Kidney (tissue), 14 donors: ENCODE measurements around the gene PGP. TPM values are rescaled to one million over a fixed set of nuclear protein-coding genes. Genes with fewer than 3 reads are reported as not detected.

Source experiments
- DNase-seq, 5 donors: peaks; one replicate each; pipeline ENCODE4 v3.0.0-alpha.2; 2013 to 2020
- FAIRE-seq: peaks from 2 replicates; lab custom pipeline; 2012; peaks lifted over from hg19 to GRCh38; lab: Jason Lieb, UNC
- H3K27ac ChIP-seq, 2 donors: one replicate each; pipeline ENCODE4 v1.7.0; 2013; ENCODE audit warnings: low read depth in 2 of 2, low read length in 2 of 2, inconsistent platforms in 1 of 2
- H3K27me3 ChIP-seq: one replicate; pipeline ENCODE4 v1.7.1; 2013; ENCODE audit warnings: low read length, inconsistent platforms; ENCODE audit not compliant: control insufficient read depth, insufficient read depth
- H3K36me3 ChIP-seq, 3 donors: one replicate each; pipeline versions ENCODE4 v1.7.0 to v1.7.1; 2013; ENCODE audit warnings: low read length in 3 of 3, control low read depth in 1 of 3, inconsistent platforms in 1 of 3; ENCODE audit not compliant: insufficient read depth in 3 of 3, control insufficient read depth in 2 of 3
- H3K4me1 ChIP-seq, 3 donors: one replicate each; pipeline versions ENCODE4 v1.7.0 to v1.7.1; 2013; ENCODE audit warnings: low read length in 3 of 3, inconsistent platforms in 1 of 3, low read depth in 1 of 3; ENCODE audit not compliant: control insufficient read depth in 2 of 3, insufficient read depth in 2 of 3
- H3K4me3 ChIP-seq, 3 donors: one replicate each; pipeline versions ENCODE4 v1.7.0 to v1.8.1; 2013; ENCODE audit warnings: low read length in 3 of 3, control low read depth in 1 of 3, inconsistent platforms in 1 of 3
- H3K9ac ChIP-seq, 3 donors: one replicate each; pipeline versions ENCODE4 v1.7.0 to v1.7.1; 2013; ENCODE audit warnings: low read length in 3 of 3, control low read depth in 1 of 3, inconsistent platforms in 1 of 3
- H3K9me3 ChIP-seq, 3 donors: one replicate each; pipeline versions ENCODE4 v1.7.0 to v1.7.1; 2013; ENCODE audit warnings: low read length in 3 of 3, control low read depth in 1 of 3, inconsistent platforms in 1 of 3; ENCODE audit not compliant: control insufficient read depth in 2 of 3, insufficient read depth in 1 of 3
- CTCF ChIP-seq: IDR thresholded peaks from 3 replicates; pipeline ENCODE4 v1.5.1; 2012; ENCODE audit warnings: mild to moderate bottlenecking, moderate library complexity, borderline replicate concordance; ENCODE audit not compliant: insufficient read depth; ENCODE audit errors: extremely low read depth
- intact Hi-C: fragments of 100-400 bp; cut with DNase I; formaldehyde crosslinking; loops from one replicate; pipeline ENCODE4 v1.11.1; 2022
- polyA plus RNA-seq: library from polyadenylated mRNA; stranded (reverse); fragments of 350-450 nt; fragmentation: Illumina TruSeq; extraction: RNeasy Lipid Tissue Mini Kit (QIAGEN cat#74804); gene quantifications from one replicate; pipeline ENCODE4 v1.2.3, GENCODE V29; 2014; ENCODE audit warnings: low read depth, low replicate concordance; ENCODE audit not compliant: insufficient read depth
- total RNA-seq: library from RNA; stranded (reverse); fragmentation: NEBNext Ultra II Directional; extraction: Animal tissue kit (Norgen Biotek cat#: 25700); gene quantifications from one replicate; pipeline ENCODE4 v1.2.1, GENCODE V29; 2021
- donor health status: control.
- donor health status: control.
- donor health status: control.
- donor health status: control.
- donor health status: control.
- donor health status: DM: yes; HTN: yes; CAD: no.
- donor health status: Normal renal cell carcinoma (clear cell type).

The PGP gene
- total and polyA plus RNA-seq, 2 donors from 2014 or later = 13.5 to 21.2 TPM

- Histone ChIP-seq H3K27me3 (no peaks in the 10 kb centered on the region), H3K9ac (no peak overlapping the region), H3K36me3 (no peaks in the 10 kb centered on the region), H3K27ac (no peak overlapping the region), H3K4me3 (no peak overlapping the region), H3K9me3 (no peaks in the 10 kb centered on the region), H3K4me1 (no peaks in the 10 kb centered on the region)
- no peak for TF ChIP-seq CTCF
- DNase-seq = no peak
- intact Hi-C loops = no loop called here
- FAIRE-seq = no peak
These were observed 27.4 kb downstream of the PGP start for GRCh38 chr16:2187212-2187611.

- Histone ChIP-seq H3K4me3 (no peak overlapping the region), H3K36me3 (no peaks in the 10 kb centered on the region), H3K4me1 (no peaks in the 10 kb centered on the region), H3K27ac (no peak overlapping the region), H3K9ac (no peak overlapping the region), H3K27me3 (no peaks in the 10 kb centered on the region), H3K9me3 (no peaks in the 10 kb centered on the region)
- no peak for FAIRE-seq
- DNase-seq = no peak
- no peak for TF ChIP-seq CTCF
- intact Hi-C loops = no loop called here
These were observed 28.1 kb downstream of the PGP start for GRCh38 chr16:2186505-2186904.

- Histone ChIP-seq H3K27me3 (no peaks in the 10 kb centered on the region), H3K27ac (no peak overlapping the region), H3K4me1 (no peaks in the 10 kb centered on the region), H3K36me3 (no peaks in the 10 kb centered on the region), H3K9ac (no peak overlapping the region), H3K4me3 (no peak overlapping the region), H3K9me3 (no peaks in the 10 kb centered on the region)
- no peak for DNase-seq
- intact Hi-C loops = no loop called here
- TF ChIP-seq CTCF = no peak
- no peak for FAIRE-seq
These were observed 28.6 kb downstream of the PGP start for GRCh38 chr16:2186064-2186463.

- Histone ChIP-seq H3K9me3 (no peaks in the 10 kb centered on the region), H3K27ac (no peak overlapping the region), H3K27me3 (no peaks in the 10 kb centered on the region), H3K4me1 (no peaks in the 10 kb centered on the region), H3K9ac (no peak overlapping the region), H3K4me3 (no peak overlapping the region), H3K36me3 (no peaks in the 10 kb centered on the region)
- no peak for TF ChIP-seq CTCF
- DNase-seq (no peak), FAIRE-seq (no peak)
- intact Hi-C loops = no loop called here
These were observed 29.7 kb downstream of the PGP start for GRCh38 chr16:2184962-2185361.
